Muscle layer of colon (tissue), 2 donors: ENCODE measurements around the gene RHBDD1.
"Not testable (repeated sequence)": the region's sequence is repeated elsewhere in the genome, so short reads cannot be mapped to it uniquely, and the experiment has no call there.

Experiments
- H3K27ac ChIP-seq: one replicate; pipeline ENCODE4 v1.7.0; 2013; ENCODE audit warnings: low read depth, mild to moderate bottlenecking, low read length, moderate library complexity
- H3K27me3 ChIP-seq, 2 donors: one replicate each; pipeline ENCODE4 v1.7.0; 2013; ENCODE audit warnings: low read length in 2 of 2, mild to moderate bottlenecking in 2 of 2; ENCODE audit not compliant: insufficient read depth in 2 of 2, control insufficient read depth in 1 of 2
- H3K36me3 ChIP-seq: one replicate; pipeline ENCODE4 v1.7.0; 2013; ENCODE audit warnings: mild to moderate bottlenecking, low read length; ENCODE audit not compliant: insufficient read depth
- H3K4me1 ChIP-seq: one replicate; pipeline ENCODE4 v1.7.0; 2013; ENCODE audit warnings: mild to moderate bottlenecking, low read length; ENCODE audit not compliant: insufficient read depth
- H3K4me3 ChIP-seq, 2 donors: one replicate each; pipeline ENCODE4 v1.7.0; 2013; ENCODE audit warnings: low read length in 2 of 2, low read depth in 1 of 2, mild to moderate bottlenecking in 1 of 2, moderate library complexity in 1 of 2
- H3K9ac ChIP-seq: one replicate; pipeline ENCODE4 v1.7.0; 2013; ENCODE audit warnings: low read length
- H3K9me3 ChIP-seq: one replicate; pipeline ENCODE4 v1.7.0; 2013; ENCODE audit warnings: mild to moderate bottlenecking, low read length
- donor health status: abdominal sarcoma.
- donor health status: Adenocarcinoma of cecum.

Gene RHBDD1

GRCh38 chr2:226835420-226835795 is 446 bp upstream of the RHBDD1 start:
- Histone ChIP-seq H3K27me3 (no peaks in the 10 kb centered on the region), H3K4me1 (peaks cover 15% of the 10 kb centered on the region), H3K9ac (peak overlapping the region; percentile 44), H3K9me3 (no peaks in the 10 kb centered on the region), H3K36me3 (no peaks in the 10 kb centered on the region), H3K4me3 (peak overlapping the region; percentile 64 to 72), H3K27ac (peak overlapping the region; percentile 95)

- no peaks in the 10 kb centered on the region for H3K27me3 ChIP-seq
- H3K36me3 ChIP-seq, result no peaks in the 10 kb centered on the region
- H3K4me3 ChIP-seq, result peak overlapping the region; percentile 64 to 72
- H3K4me1 ChIP-seq, result peaks cover 15% of the 10 kb centered on the region
- no peaks in the 10 kb centered on the region for H3K9me3 ChIP-seq
- peak overlapping the region; percentile 95 for H3K27ac ChIP-seq
- H3K9ac ChIP-seq, result peak overlapping the region; percentile 63
These were observed 663 bp downstream of the RHBDD1 start for GRCh38 chr2:226836548-226836885.

- no peaks in the 10 kb centered on the region for H3K9me3 ChIP-seq
- peaks cover 15% of the 10 kb centered on the region for H3K4me1 ChIP-seq
- H3K9ac ChIP-seq, result peak overlapping the region; percentile 63
- no peaks in the 10 kb centered on the region for H3K27me3 ChIP-seq
- no peak overlapping the region for H3K4me3 ChIP-seq
- no peak overlapping the region for H3K27ac ChIP-seq
- no peaks in the 10 kb centered on the region for H3K36me3 ChIP-seq
These were observed 1.5 kb downstream of the RHBDD1 start for GRCh38 chr2:226837334-226837733.

GRCh38 chr2:226837787-226838603 is 2.1 kb downstream of the RHBDD1 start:
- H3K27ac ChIP-seq, result no peak overlapping the region

GRCh38 chr2:226838722-226839121 is 2.9 kb downstream of the RHBDD1 start:
- no peak overlapping the region for H3K27ac ChIP-seq

More at GRCh38 chr2:226837787-226838603, 2.1 kb downstream of the RHBDD1 start:
- Histone ChIP-seq H3K36me3 (no peaks in the 10 kb centered on the region), H3K9ac (no peak overlapping the region), H3K9me3 (no peaks in the 10 kb centered on the region), H3K4me1 (peaks cover 15% of the 10 kb centered on the region), H3K4me3 (no peak overlapping the region), H3K27me3 (no peaks in the 10 kb centered on the region)

GRCh38 chr2:226839161-226839560 is 3.3 kb downstream of the RHBDD1 start:
- no peak overlapping the region for H3K4me3 ChIP-seq
- no peaks in the 10 kb centered on the region for H3K9me3 ChIP-seq
- no peak overlapping the region for H3K27ac ChIP-seq
- no peaks in the 10 kb centered on the region for H3K27me3 ChIP-seq
- no peaks in the 10 kb centered on the region for H3K36me3 ChIP-seq
- H3K9ac ChIP-seq, result no peak overlapping the region
- H3K4me1 ChIP-seq, result peaks cover 15% of the 10 kb centered on the region

More at GRCh38 chr2:226838722-226839121, 2.9 kb downstream of the RHBDD1 start:
- H3K4me3 ChIP-seq, result no peak overlapping the region
- H3K9me3 ChIP-seq, result no peaks in the 10 kb centered on the region
- H3K9ac ChIP-seq, result no peak overlapping the region
- H3K27me3 ChIP-seq, result no peaks in the 10 kb centered on the region
- H3K4me1 ChIP-seq, result peaks cover 15% of the 10 kb centered on the region
- no peaks in the 10 kb centered on the region for H3K36me3 ChIP-seq

- Histone ChIP-seq H3K9ac (no peak overlapping the region), H3K4me3 (no peak overlapping the region), H3K4me1 (peaks cover 15% of the 10 kb centered on the region), H3K27me3 (no peaks in the 10 kb centered on the region), H3K36me3 (no peaks in the 10 kb centered on the region), H3K27ac (no peak overlapping the region), H3K9me3 (no peaks in the 10 kb centered on the region)
These were observed 4.1 kb downstream of the RHBDD1 start for GRCh38 chr2:226839951-226840350.

GRCh38 chr2:226843001-226843400 is 7.1 kb downstream of the RHBDD1 start:
- H3K9me3 ChIP-seq, H3K4me3 ChIP-seq, H3K4me1 ChIP-seq, H3K27me3 ChIP-seq, H3K9ac ChIP-seq, H3K36me3 ChIP-seq, H3K27ac ChIP-seq: not testable (repeated sequence)

GRCh38 chr2:226845386-226846116 is 9.7 kb downstream of the RHBDD1 start:
- H3K4me1 ChIP-seq, result peaks cover 6% of the 10 kb centered on the region
- no peaks in the 10 kb centered on the region for H3K27me3 ChIP-seq
- no peak overlapping the region for H3K4me3 ChIP-seq
- H3K36me3 ChIP-seq, result no peaks in the 10 kb centered on the region
- H3K27ac ChIP-seq, result no peak overlapping the region
- no peaks in the 10 kb centered on the region for H3K9me3 ChIP-seq
- no peak overlapping the region for H3K9ac ChIP-seq

GRCh38 chr2:226847090-226847489 is 11.2 kb downstream of the RHBDD1 start:
- H3K27me3 ChIP-seq, result no peaks in the 10 kb centered on the region
- no peak overlapping the region for H3K9ac ChIP-seq
- H3K9me3 ChIP-seq, result no peaks in the 10 kb centered on the region
- no peak overlapping the region for H3K4me3 ChIP-seq
- no peak overlapping the region for H3K27ac ChIP-seq
- peaks cover 6% of the 10 kb centered on the region for H3K4me1 ChIP-seq
- no peaks in the 10 kb centered on the region for H3K36me3 ChIP-seq

- no peaks in the 10 kb centered on the region for H3K9me3 ChIP-seq
- no peak overlapping the region for H3K4me3 ChIP-seq
- H3K4me1 ChIP-seq, result peaks cover 6% of the 10 kb centered on the region
- H3K27ac ChIP-seq, result no peak overlapping the region
- H3K27me3 ChIP-seq, result no peaks in the 10 kb centered on the region
- no peak overlapping the region for H3K9ac ChIP-seq
- H3K36me3 ChIP-seq, result no peaks in the 10 kb centered on the region
These were observed 11.7 kb downstream of the RHBDD1 start for GRCh38 chr2:226847511-226847910.
